Measurements from ENCODE around the gene FTO. TPM values are rescaled to one million over a fixed set of nuclear protein-coding genes. Genes with fewer than 3 reads are reported as not detected.

Gene FTO
- total and polyA plus RNA-seq, 5 donors from 2014 or later: 58.6 to 97.6 (median 93.4) TPM

DNA sequence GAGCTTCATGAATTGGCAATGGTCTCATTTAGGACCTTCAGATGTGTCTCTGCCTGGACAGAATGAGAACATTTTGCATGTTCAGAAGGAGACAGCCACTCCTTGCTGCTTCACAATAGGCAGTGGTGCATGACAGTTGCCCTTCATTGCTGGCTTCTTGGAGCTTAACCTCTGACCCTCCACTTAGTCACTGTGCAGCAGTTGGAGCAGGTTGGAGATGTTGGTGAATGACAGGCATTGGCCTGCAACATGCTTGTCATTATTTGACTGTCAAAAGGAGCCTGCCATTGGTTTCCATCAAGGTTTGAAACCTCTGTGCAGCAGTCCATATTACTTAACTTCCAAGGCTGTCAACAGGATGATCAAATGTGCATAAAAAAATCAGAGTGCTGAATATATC is 22.7 kb downstream of the FTO start:
- Mint-ChIP-seq H3K4me1 (peaks cover 14 to 55% (median 29%) of the 10 kb centered on the region in 4 donors), H3K4me3 (no peak overlapping the region), H3K9me3 (peaks cover 0 to 3% (median 0%) of the 10 kb centered on the region in 7 donors), H3K36me3 (peaks cover 20% of the 10 kb centered on the region), H3K27me3 (no peaks in the 10 kb centered on the region), H3K27ac (no peak overlapping the region)
- no peaks in the 10 kb centered on the region for H3K9me3 ChIP-seq (ENCODE audit: control insufficient read depth in 2 of 2, low read length in 2 of 2)
- no peaks in the 10 kb centered on the region for H3K36me3 ChIP-seq (ENCODE audit: control insufficient read depth, insufficient read depth, low read length)
- no peak overlapping the region for H3K4me3 ChIP-seq (ENCODE audit: low read depth, low read length)
- DNase-seq: no peak
- no peaks in the 10 kb centered on the region for H3K4me1 ChIP-seq (ENCODE audit: control insufficient read depth, insufficient read depth, low read length, poor library complexity, severe bottlenecking)
- no peak for ATAC-seq (ENCODE audit: low read depth in 2 of 2)
- no peaks in the 10 kb centered on the region for H3K27me3 ChIP-seq (ENCODE audit: control insufficient read depth, insufficient read depth, low read length)
- H3K27ac ChIP-seq (ENCODE audit: insufficient read depth, low read length, poor library complexity, severe bottlenecking): no peak overlapping the region

- ATAC-seq (ENCODE audit: low read depth in 2 of 2) (no peak), DNase-seq (no peak)
- H3K9me3 ChIP-seq (ENCODE audit: control insufficient read depth in 2 of 2, low read length in 2 of 2): no peaks in the 10 kb centered on the region
- H3K4me3 Mint-ChIP-seq: no peak overlapping the region
- H3K27ac Mint-ChIP-seq: no peak overlapping the region
- H3K4me1 ChIP-seq (ENCODE audit: control insufficient read depth, insufficient read depth, low read length, poor library complexity, severe bottlenecking): no peaks in the 10 kb centered on the region
- H3K27me3 ChIP-seq (ENCODE audit: control insufficient read depth, insufficient read depth, low read length): no peaks in the 10 kb centered on the region
- H3K4me1 Mint-ChIP-seq: peaks cover 5 to 44% (median 29%) of the 10 kb centered on the region in 4 donors
- peaks cover 0 to 3% (median 0%) of the 10 kb centered on the region in 7 donors for H3K9me3 Mint-ChIP-seq
- no peaks in the 10 kb centered on the region for H3K27me3 Mint-ChIP-seq
- no peak overlapping the region for H3K4me3 ChIP-seq (ENCODE audit: low read depth, low read length)
- no peak overlapping the region for H3K27ac ChIP-seq (ENCODE audit: insufficient read depth, low read length, poor library complexity, severe bottlenecking)
- peaks cover 20% of the 10 kb centered on the region for H3K36me3 Mint-ChIP-seq
- no peaks in the 10 kb centered on the region for H3K36me3 ChIP-seq (ENCODE audit: control insufficient read depth, insufficient read depth, low read length)
Observed at GRCh38 chr16:53730693-53731092, 26.7 kb downstream of the FTO start.

GRCh38 chr16:53732296-53732929 is 28.5 kb downstream of the FTO start:
- Mint-ChIP-seq H3K27ac (peak overlapping the region in 1 of 3 donors; percentile 64), H3K4me1 (peaks cover 5 to 45% (median 36%) of the 10 kb centered on the region in 4 donors), H3K27me3 (no peaks in the 10 kb centered on the region), H3K9me3 (peaks cover 0 to 3% (median 0%) of the 10 kb centered on the region in 7 donors), H3K4me3 (no peak overlapping the region), H3K36me3 (peaks cover 15% of the 10 kb centered on the region)
- Histone ChIP-seq H3K9me3 (ENCODE audit: control insufficient read depth in 2 of 2, low read length in 2 of 2) (no peaks in the 10 kb centered on the region), H3K27ac (ENCODE audit: insufficient read depth, low read length, poor library complexity, severe bottlenecking) (no peak overlapping the region), H3K4me3 (ENCODE audit: low read depth, low read length) (no peak overlapping the region), H3K36me3 (ENCODE audit: control insufficient read depth, insufficient read depth, low read length) (no peaks in the 10 kb centered on the region), H3K4me1 (ENCODE audit: control insufficient read depth, insufficient read depth, low read length, poor library complexity, severe bottlenecking) (no peaks in the 10 kb centered on the region), H3K27me3 (ENCODE audit: control insufficient read depth, insufficient read depth, low read length) (no peaks in the 10 kb centered on the region)
- DNase-seq: no peak
- ATAC-seq (ENCODE audit: low read depth in 2 of 2): no peak

- no peaks in the 10 kb centered on the region for H3K4me1 ChIP-seq (ENCODE audit: control insufficient read depth, insufficient read depth, low read length, poor library complexity, severe bottlenecking)
- Mint-ChIP-seq H3K4me3 (no peak overlapping the region), H3K27me3 (no peaks in the 10 kb centered on the region), H3K36me3 (peaks cover 7% of the 10 kb centered on the region), H3K4me1 (peaks cover 10 to 40% (median 36%) of the 10 kb centered on the region in 4 donors), H3K27ac (no peak overlapping the region), H3K9me3 (no peaks in the 10 kb centered on the region)
- H3K9me3 ChIP-seq (ENCODE audit: control insufficient read depth in 2 of 2, low read length in 2 of 2): no peaks in the 10 kb centered on the region
- no peaks in the 10 kb centered on the region for H3K27me3 ChIP-seq (ENCODE audit: control insufficient read depth, insufficient read depth, low read length)
- ATAC-seq (ENCODE audit: low read depth in 2 of 2) (no peak), DNase-seq (no peak)
- no peak overlapping the region for H3K27ac ChIP-seq (ENCODE audit: insufficient read depth, low read length, poor library complexity, severe bottlenecking)
- H3K36me3 ChIP-seq (ENCODE audit: control insufficient read depth, insufficient read depth, low read length): no peaks in the 10 kb centered on the region
- no peak overlapping the region for H3K4me3 ChIP-seq (ENCODE audit: low read depth, low read length)
Observed at GRCh38 chr16:53734908-53735307, 31.0 kb downstream of the FTO start.

DNA sequence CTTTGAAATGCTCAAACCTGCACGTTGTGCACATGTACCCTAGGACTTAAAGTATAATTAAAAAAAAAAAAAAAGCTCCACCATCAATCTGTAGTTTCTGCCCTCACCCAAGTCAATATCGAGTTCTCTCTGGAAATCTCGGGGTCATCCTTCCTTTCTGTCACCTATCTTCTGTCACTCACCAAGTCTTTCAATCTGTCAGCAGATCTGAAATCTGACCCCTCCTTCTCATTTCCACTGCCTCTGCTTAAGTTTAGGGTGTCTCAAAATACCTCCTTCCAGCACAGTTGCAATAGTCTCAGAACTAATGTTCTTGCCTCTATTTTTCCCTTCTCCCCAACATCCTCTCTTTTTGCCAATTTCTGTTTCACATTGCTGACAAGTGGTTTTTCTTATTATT is 32.3 kb downstream of the FTO start:
- no peaks in the 10 kb centered on the region for H3K36me3 ChIP-seq (ENCODE audit: control insufficient read depth, insufficient read depth, low read length)
- H3K36me3 Mint-ChIP-seq: peaks cover 7% of the 10 kb centered on the region
- no peaks in the 10 kb centered on the region for H3K9me3 ChIP-seq (ENCODE audit: control insufficient read depth in 2 of 2, low read length in 2 of 2)
- no peak for DNase-seq
- H3K27me3 Mint-ChIP-seq: no peaks in the 10 kb centered on the region
- H3K4me3 ChIP-seq (ENCODE audit: low read depth, low read length): no peak overlapping the region
- no peak overlapping the region for H3K4me3 Mint-ChIP-seq
- H3K4me1 Mint-ChIP-seq: peaks cover 13 to 41% (median 37%) of the 10 kb centered on the region in 4 donors
- no peak for ATAC-seq (ENCODE audit: low read depth in 2 of 2)
- H3K27ac ChIP-seq (ENCODE audit: insufficient read depth, low read length, poor library complexity, severe bottlenecking): no peak overlapping the region
- H3K4me1 ChIP-seq (ENCODE audit: control insufficient read depth, insufficient read depth, low read length, poor library complexity, severe bottlenecking): no peaks in the 10 kb centered on the region
- H3K27me3 ChIP-seq (ENCODE audit: control insufficient read depth, insufficient read depth, low read length): no peaks in the 10 kb centered on the region
- no peak overlapping the region for H3K27ac Mint-ChIP-seq
- H3K9me3 Mint-ChIP-seq: no peaks in the 10 kb centered on the region

GRCh38 chr16:53737552-53737951 is 33.6 kb downstream of the FTO start:
- Mint-ChIP-seq H3K36me3 (peaks cover 7% of the 10 kb centered on the region), H3K9me3 (no peaks in the 10 kb centered on the region), H3K4me1 (peaks cover 13 to 46% (median 42%) of the 10 kb centered on the region in 4 donors), H3K4me3 (peak overlapping the region in 1 of 4 donors; percentile 9), H3K27me3 (no peaks in the 10 kb centered on the region), H3K27ac (no peak overlapping the region)
- no peak for ATAC-seq (ENCODE audit: low read depth in 2 of 2)
- no peak overlapping the region for H3K27ac ChIP-seq (ENCODE audit: insufficient read depth, low read length, poor library complexity, severe bottlenecking)
- no peaks in the 10 kb centered on the region for H3K4me1 ChIP-seq (ENCODE audit: control insufficient read depth, insufficient read depth, low read length, poor library complexity, severe bottlenecking)
- H3K4me3 ChIP-seq (ENCODE audit: low read depth, low read length): no peak overlapping the region
- no peak for DNase-seq
- H3K36me3 ChIP-seq (ENCODE audit: control insufficient read depth, insufficient read depth, low read length): no peaks in the 10 kb centered on the region
- no peaks in the 10 kb centered on the region for H3K9me3 ChIP-seq (ENCODE audit: control insufficient read depth in 2 of 2, low read length in 2 of 2)
- H3K27me3 ChIP-seq (ENCODE audit: control insufficient read depth, insufficient read depth, low read length): no peaks in the 10 kb centered on the region

- no peak overlapping the region for H3K27ac ChIP-seq (ENCODE audit: insufficient read depth, low read length, poor library complexity, severe bottlenecking)
- H3K4me1 Mint-ChIP-seq: peaks cover 31 to 59% (median 50%) of the 10 kb centered on the region in 4 donors
Observed at GRCh38 chr16:53740476-53740875, 36.5 kb downstream of the FTO start.

DNA sequence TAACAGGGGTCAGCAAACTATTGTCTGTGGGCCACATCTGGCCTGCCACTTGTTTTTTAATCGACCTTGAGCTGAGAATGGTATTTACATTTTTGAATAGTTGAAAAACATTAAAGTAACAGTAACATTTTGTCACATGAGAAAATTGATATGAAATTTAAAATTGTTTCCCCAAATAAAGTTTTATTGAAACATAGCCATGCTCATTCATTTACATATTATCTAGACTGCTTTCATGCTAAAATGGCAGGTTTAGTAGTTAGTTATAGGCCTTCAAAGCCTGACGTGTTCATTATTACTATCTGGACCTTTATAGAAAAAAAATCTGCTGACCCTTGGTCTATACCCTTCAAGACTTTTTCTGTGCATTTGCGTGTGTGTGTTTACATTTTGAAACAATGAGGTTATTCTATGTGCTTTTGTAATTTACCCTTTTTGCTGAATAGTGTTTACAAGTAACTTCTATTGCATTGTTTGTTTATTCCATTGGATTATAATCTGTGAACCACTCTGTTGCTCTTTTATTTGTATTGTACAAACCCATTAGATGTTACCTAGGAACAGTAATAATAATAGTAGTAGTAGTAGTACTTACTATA is 37.1 kb downstream of the FTO start:
- Mint-ChIP-seq H3K9me3 (no peaks in the 10 kb centered on the region), H3K4me1 (peaks cover 32 to 59% (median 51%) of the 10 kb centered on the region in 4 donors), H3K36me3 (no peaks in the 10 kb centered on the region), H3K4me3 (no peak overlapping the region), H3K27ac (peak overlapping the region in 1 of 3 donors; percentile 39), H3K27me3 (no peaks in the 10 kb centered on the region)
- Histone ChIP-seq H3K4me1 (ENCODE audit: control insufficient read depth, insufficient read depth, low read length, poor library complexity, severe bottlenecking) (peaks cover 20% of the 10 kb centered on the region), H3K27ac (ENCODE audit: insufficient read depth, low read length, poor library complexity, severe bottlenecking) (no peak overlapping the region), H3K9me3 (ENCODE audit: control insufficient read depth in 2 of 2, low read length in 2 of 2) (no peaks in the 10 kb centered on the region), H3K4me3 (ENCODE audit: low read depth, low read length) (no peak overlapping the region), H3K27me3 (ENCODE audit: control insufficient read depth, insufficient read depth, low read length) (no peaks in the 10 kb centered on the region), H3K36me3 (ENCODE audit: control insufficient read depth, insufficient read depth, low read length) (no peaks in the 10 kb centered on the region)
- no peak for ATAC-seq (ENCODE audit: low read depth in 2 of 2)
- DNase-seq: no peak

More at GRCh38 chr16:53740476-53740875, 36.5 kb downstream of the FTO start:
- Histone ChIP-seq H3K9me3 (ENCODE audit: control insufficient read depth in 2 of 2, low read length in 2 of 2) (no peaks in the 10 kb centered on the region), H3K36me3 (ENCODE audit: control insufficient read depth, insufficient read depth, low read length) (no peaks in the 10 kb centered on the region), H3K4me3 (ENCODE audit: low read depth, low read length) (no peak overlapping the region), H3K4me1 (ENCODE audit: control insufficient read depth, insufficient read depth, low read length, poor library complexity, severe bottlenecking) (peaks cover 20% of the 10 kb centered on the region), H3K27me3 (ENCODE audit: control insufficient read depth, insufficient read depth, low read length) (no peaks in the 10 kb centered on the region)
- no peak for DNase-seq
- no peak for ATAC-seq (ENCODE audit: low read depth in 2 of 2)
- no peaks in the 10 kb centered on the region for H3K36me3 Mint-ChIP-seq
- H3K27me3 Mint-ChIP-seq: no peaks in the 10 kb centered on the region
- H3K4me3 Mint-ChIP-seq: no peak overlapping the region
- no peaks in the 10 kb centered on the region for H3K9me3 Mint-ChIP-seq
- H3K27ac Mint-ChIP-seq: no peak overlapping the region

Measured in CD4-positive, CD25-positive, alpha-beta regulatory T cell (primary cell).